ENCODE results near the gene PHYHD1.

DNA sequence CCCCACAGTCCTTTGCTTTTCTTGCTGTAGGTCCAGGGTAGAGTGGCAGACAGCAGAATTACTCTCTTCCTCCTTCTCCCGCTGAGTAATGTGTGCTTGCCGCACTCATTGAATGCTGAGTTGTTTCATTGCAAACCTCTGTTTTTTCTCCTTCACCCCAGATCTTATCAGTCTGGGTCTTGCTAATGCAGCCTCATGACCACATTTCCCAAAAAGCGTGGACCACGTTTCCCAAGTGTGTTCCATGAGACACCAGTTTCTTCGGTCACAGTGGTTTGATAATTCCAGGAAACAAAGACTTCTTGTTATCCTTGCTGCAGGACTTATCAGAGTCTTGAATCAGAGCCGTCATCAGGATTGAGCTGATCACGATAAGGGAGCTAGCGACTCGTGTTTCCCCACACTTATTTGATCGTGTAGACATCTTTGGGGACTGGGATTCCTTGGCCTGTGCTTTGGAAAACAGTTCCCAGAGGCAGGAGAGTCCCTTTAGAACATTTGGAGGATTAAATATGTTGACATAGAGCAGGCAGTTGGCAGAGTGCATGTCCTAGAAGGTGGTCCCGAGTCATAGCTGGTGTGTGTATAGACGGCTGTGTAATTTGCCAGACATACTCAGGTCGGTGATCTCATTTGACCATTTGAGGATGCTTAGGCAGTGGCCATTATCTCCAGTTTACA is 34.4 kb upstream of the PHYHD1 start:
- no peak for TF ChIP-seq CTCF (IDR thresholded peaks at IDR 0.05)
- no peak for TF ChIP-seq POLR2A (IDR thresholded peaks at IDR 0.05)
- TF ChIP-seq EP300 (IDR thresholded peaks at IDR 0.05) = no peak

Measured in tibial nerve (tissue), 4 donors.